HG03045 (cell line): ENCODE results near the gene PDGFA.

Experiments
- ATAC-seq: cut with Tn5 transposase; IDR thresholded peaks from one replicate; pipeline ENCODE4 v1.9.1; 2021; ENCODE audit warnings: mild to moderate bottlenecking, moderate library complexity; ENCODE audit not compliant: unreplicated experiment

The PDGFA gene

GRCh38 chr7:537911-538634 is 18.4 kb upstream of the PDGFA start:
- ATAC-seq = no peak

GRCh38 chr7:536231-536630 is 16.6 kb upstream of the PDGFA start:
- ATAC-seq = no peak

DNA sequence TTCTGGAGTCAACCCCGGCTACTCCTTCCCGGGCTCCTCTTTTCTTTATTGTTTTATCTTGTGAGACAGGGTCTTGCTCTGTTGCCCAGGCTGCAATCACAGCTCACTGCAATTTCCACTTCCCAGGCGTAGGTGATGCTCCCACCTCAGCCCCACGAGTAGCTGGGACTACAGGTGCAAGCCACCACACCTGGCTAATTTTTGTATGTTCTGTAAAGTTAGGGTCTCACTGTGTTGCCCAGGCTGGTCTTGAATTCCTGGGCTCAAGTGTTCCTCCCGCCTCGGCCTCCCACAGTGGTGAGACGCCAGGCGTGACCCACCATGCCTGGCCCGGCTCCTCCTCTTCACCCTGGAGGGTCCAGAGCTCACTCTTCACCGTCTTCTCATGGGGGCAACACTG is 15.3 kb upstream of the PDGFA start:
- no peak for ATAC-seq

GRCh38 chr7:534075-534474 is 14.4 kb upstream of the PDGFA start:
- no peak for ATAC-seq

- ATAC-seq = no peak
These were observed 13.6 kb upstream of the PDGFA start for GRCh38 chr7:533266-533665.

GRCh38 chr7:532379-533143 is 12.9 kb upstream of the PDGFA start:
- ATAC-seq = no peak

GRCh38 chr7:531777-532176 is 12.1 kb upstream of the PDGFA start:
- ATAC-seq = no peak

- ATAC-seq = no peak
These were observed 8.8 kb upstream of the PDGFA start for GRCh38 chr7:528451-528850.

DNA sequence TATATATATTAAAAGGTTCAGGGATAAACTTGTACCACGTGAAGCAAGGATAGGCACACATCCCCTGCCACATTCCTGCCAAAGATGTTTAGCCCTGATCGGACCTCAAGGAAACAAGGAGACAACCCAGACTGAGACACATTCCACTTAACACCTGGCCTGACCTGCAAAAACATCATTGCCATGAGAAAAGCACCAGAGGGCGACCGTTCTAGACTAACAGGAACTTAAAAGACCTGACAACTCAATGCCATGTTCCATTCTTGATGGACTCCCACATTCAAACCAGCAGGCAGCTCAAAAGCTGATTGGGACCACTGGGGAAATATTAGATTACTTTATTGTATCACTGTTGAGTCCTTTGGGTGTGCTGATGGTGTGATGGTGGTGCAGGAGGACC is 8.1 kb upstream of the PDGFA start:
- ATAC-seq = no peak

GRCh38 chr7:526460-527034 is 6.9 kb upstream of the PDGFA start:
- no peak for ATAC-seq

DNA sequence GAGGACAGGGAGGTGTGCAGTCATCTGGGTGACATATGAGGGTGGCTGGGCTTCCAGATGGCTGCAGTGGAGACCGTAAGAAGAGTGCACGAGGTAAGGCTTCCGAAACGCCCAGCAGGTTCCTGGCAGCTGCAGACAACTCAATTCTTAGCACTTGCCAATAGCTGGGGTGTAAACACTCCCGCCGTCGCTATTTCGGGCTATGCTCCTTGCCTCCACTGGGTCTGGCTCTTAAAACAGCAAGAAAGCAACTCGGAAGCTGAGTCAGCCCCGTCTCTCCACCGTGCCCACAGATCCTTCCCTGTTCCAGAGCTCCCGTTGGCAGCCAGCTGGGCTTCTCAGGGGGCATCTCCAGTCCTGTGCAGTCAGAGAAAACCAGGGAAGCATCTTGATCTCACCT is 6.1 kb upstream of the PDGFA start:
- no peak for ATAC-seq

DNA sequence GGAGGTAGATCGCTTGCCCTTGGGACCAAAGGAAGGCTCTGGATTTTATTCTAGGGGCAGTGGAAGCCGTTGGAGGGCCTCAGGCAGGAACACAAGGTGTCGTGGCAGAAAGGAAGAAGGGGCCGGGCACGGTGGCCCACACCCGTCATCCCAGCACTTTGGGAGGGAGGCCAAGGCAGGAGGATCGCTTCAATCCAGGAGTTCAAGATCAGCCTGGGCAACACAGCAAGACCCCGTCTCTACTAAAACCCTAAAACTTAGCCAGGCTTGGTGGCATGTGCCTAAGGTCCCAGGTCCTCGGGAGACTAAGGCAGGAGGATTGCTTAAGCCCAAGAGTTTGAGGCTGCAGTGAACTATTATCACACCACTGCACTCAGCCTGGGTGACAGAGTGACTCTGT is 5.2 kb upstream of the PDGFA start:
- ATAC-seq = no peak

GRCh38 chr7:523347-524336 is 4.0 kb upstream of the PDGFA start:
- ATAC-seq = no peak

GRCh38 chr7:522951-523314 is 3.3 kb upstream of the PDGFA start:
- no peak for ATAC-seq

DNA sequence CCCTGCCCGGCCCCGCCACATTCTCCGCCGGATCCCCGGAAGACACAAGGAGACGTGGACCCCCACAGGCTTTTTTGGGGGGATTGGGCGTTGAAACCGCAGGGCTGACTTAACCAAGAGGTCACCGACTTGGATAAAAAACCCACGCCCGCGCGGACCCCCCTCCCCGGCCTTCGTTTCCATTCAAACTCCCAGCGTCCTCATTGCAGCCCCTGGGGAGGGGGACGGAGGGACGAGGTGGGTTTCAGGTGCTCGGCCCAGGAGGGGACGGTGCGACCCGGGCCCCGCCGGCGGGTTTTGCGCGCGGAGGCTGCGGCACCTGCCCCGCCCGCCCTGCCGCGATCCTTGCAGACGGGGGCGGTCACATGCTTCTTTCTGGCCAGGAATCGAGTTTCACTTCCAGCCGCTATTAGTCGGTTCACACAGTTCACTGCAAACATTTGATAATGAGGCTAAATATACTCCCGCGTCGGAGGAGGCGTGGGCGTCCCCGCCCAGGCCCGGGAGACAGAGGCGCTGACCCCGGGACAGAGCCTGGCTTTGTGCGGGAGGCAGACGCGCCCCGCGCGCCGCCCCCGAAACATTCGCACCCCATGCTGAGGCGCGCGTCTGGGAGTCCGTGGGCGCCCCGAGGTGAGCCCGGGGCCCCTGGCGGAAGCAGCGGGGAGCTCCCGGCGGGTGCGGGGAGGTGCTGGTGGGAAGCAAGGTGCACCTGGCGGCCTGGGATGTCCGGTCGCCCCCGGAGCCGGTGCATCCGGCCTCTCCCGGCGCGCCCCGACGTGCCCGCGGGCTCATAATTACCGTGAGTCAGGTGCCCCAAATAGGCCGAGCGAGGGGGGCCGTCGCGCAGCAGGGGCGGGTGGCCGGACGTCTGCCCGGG is 2.7 kb upstream of the PDGFA start:
- ATAC-seq = no peak

DNA sequence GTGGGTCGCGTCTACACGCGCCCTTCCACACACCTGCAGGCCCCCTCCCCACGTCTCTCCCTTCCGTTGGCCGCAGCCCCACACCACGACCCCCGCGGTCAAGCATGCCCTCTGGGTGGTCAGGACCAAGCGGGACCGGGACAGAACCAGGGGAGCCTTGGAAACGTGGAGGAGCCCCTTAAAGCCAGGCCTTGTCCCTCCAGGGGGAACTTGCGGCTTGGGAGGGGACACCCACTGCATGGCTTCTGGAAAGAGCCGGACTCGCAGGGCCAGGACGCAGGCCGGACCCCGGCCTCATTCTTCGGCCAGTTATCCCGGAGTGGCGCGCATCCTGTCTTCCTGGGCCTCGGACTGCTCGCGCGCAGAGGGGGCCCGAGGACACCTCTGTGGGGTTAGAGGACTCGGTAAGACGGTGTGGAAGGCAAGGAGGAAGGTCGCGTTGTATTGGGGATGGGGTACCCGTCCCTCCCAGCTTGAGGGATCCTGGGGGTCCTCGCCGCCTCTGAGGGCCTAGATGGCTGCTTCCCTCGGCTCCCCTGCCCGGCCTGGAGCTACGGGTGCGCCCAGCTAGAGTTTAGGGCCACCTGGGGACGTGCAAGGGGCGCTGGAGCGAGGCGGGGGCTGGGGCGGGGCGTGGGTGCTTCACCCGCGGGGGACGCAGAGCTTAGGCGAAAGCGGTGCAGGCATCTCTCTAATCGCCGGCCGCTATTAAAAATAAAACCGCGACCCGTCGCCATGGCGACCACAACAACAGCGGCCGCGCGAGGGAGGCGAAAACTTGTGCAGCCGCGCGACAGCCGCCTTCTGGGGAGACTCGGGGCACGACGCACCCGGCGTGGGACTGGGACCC is 1.8 kb upstream of the PDGFA start:
- ATAC-seq = no peak

DNA sequence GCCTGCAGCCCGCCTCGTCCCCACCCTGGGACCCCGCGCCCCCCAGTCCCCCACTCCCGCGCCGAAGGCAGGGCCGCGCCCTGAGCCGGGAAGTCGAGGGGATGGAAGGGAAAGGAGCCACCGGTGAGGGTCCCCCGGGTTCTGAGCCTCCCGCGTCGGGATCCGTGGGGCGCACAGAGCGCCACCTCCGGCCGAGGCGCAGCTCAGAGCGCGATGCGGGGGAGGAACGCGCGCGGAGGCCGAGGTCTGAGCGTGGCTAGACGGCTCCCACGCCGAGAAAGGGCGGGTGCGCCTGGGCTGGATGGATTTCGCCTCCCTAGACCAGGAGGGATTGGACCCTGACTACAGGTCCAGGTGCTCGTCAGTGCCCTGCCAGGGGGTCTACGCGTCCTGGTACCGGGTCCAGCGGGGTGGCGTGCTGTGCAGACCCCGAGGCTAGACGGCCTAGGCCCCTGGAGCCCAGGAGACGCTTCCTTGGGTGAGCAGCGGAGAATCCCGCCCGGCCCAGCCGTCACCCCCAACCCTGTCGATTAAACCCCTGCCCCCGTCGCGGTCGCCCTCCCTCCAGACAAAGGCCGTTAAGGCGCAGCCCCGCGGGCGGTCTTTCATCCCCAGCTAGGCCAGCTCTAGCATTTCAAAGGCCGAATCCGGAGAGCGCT is 986 bp upstream of the PDGFA start:
- no peak for ATAC-seq

GRCh38 chr7:518630-519483 is 789 bp downstream of the PDGFA start:
- no peak for ATAC-seq
